DOHH2 (cell line): ENCODE measurements around the gene TM9SF4.

ENCODE experiments used
- H3F3A ChIP-seq: fragments of 200-600 bp; sonication (generic), shearing (Covaris generic); 2 replicates; pipeline ENCODE4 v1.6.0; 2016; ENCODE audit warnings: antibody characterized with exemption, mild to moderate bottlenecking; ENCODE audit not compliant: control insufficient read depth, insufficient read depth
- H3K27ac ChIP-seq: fragments of 200-600 bp; sonication (generic); 2 replicates; pipeline ENCODE4 v1.5.1; 2014; ENCODE audit warnings: low read depth, mild to moderate bottlenecking, low read length, moderate library complexity
- H3K27me3 ChIP-seq: fragments of 200-600 bp; sonication (generic); 2 replicates; pipeline ENCODE4 v1.6.1; 2014; ENCODE audit warnings: mild to moderate bottlenecking, low read length, mixed read lengths; ENCODE audit not compliant: control insufficient read depth
- H3K36me3 ChIP-seq: fragments of 200-600 bp; sonication (generic); 2 replicates; pipeline ENCODE4 v1.6.1; 2014; ENCODE audit warnings: mild to moderate bottlenecking, low read length, moderate library complexity, mixed read lengths; ENCODE audit not compliant: control insufficient read depth
- H3K4me1 ChIP-seq: fragments of 200-600 bp; sonication (generic); 2 replicates; pipeline ENCODE4 v1.6.1; 2014; ENCODE audit warnings: mild to moderate bottlenecking, low read length, mixed read lengths; ENCODE audit not compliant: control insufficient read depth
- H3K4me2 ChIP-seq: fragments of 200-600 bp; sonication (generic); 2 replicates; pipeline ENCODE4 v1.6.0; 2014; ENCODE audit warnings: mild to moderate bottlenecking, low read length, moderate library complexity
- H3K4me3 ChIP-seq: fragments of 200-600 bp; sonication (generic); 2 replicates; pipeline ENCODE4 v1.5.1; 2014; ENCODE audit warnings: mild to moderate bottlenecking, low read length, mixed read lengths
- H3K79me2 ChIP-seq: fragments of 200-600 bp; sonication (generic); 2 replicates; pipeline ENCODE4 v1.6.1; 2014; ENCODE audit warnings: mild to moderate bottlenecking, low read length, mixed read lengths; ENCODE audit not compliant: control insufficient read depth
- H3K9me2 ChIP-seq: fragments of 200-600 bp; sonication (generic); replicated peaks from 2 replicates; pipeline ENCODE4 v1.6.1; 2014; ENCODE audit warnings: mild to moderate bottlenecking, low read length, mixed read lengths; ENCODE audit not compliant: control insufficient read depth
- H3K9me3 ChIP-seq: fragments of 200-600 bp; sonication (generic); 2 replicates; pipeline ENCODE4 v1.6.1; 2014; ENCODE audit warnings: antibody characterized with exemption, low read length, mixed read lengths; ENCODE audit not compliant: control insufficient read depth, insufficient read depth
- H4K20me1 ChIP-seq: fragments of 200-600 bp; sonication (generic); 2 replicates; pipeline ENCODE4 v1.6.0; 2014; ENCODE audit warnings: low read depth, mild to moderate bottlenecking, antibody characterized with exemption, low read length, moderate library complexity; ENCODE audit not compliant: control insufficient read depth, insufficient read depth
- CTCF ChIP-seq: fragments of 200-600 bp; sonication (generic); IDR thresholded peaks from one replicate; pipeline ENCODE4 v1.5.1; 2014; ENCODE audit warnings: antibody characterized with exemption, mild to moderate bottlenecking, low read depth, low read length; ENCODE audit not compliant: poor library complexity, severe bottlenecking
- EZH2phosphoT487 ChIP-seq: fragments of 200-600 bp; sonication (generic); IDR thresholded peaks from 2 replicates; pipeline ENCODE4 v1.6.1; 2017; ENCODE audit warnings: borderline replicate concordance, mild to moderate bottlenecking, antibody characterized with exemption, low read length, moderate library complexity, mixed read lengths

Gene TM9SF4

GRCh38 chr20:32135983-32136515 is 26.5 kb downstream of the TM9SF4 start:
- TF ChIP-seq EZH2phosphoT487 (no peak), CTCF (no peak)
- Histone ChIP-seq H3K27ac (no peak overlapping the region), H3K27me3 (no peaks in the 10 kb centered on the region), H3K36me3 (peaks cover 60% of the 10 kb centered on the region), H3K79me2 (peaks cover 21% of the 10 kb centered on the region), H3F3A (no peaks in the 10 kb centered on the region), H3K4me3 (no peak overlapping the region), H3K4me1 (peaks cover 16% of the 10 kb centered on the region), H3K4me2 (no peak overlapping the region), H3K9me2 (no peaks in the 10 kb centered on the region), H3K9me3 (no peaks in the 10 kb centered on the region), H4K20me1 (no peaks in the 10 kb centered on the region)

GRCh38 chr20:32138921-32139320 is 29.4 kb downstream of the TM9SF4 start:
- no peak for TF ChIP-seq EZH2phosphoT487
- TF ChIP-seq CTCF = no peak
- H4K20me1 ChIP-seq = no peaks in the 10 kb centered on the region

GRCh38 chr20:32139947-32140346 is 30.4 kb downstream of the TM9SF4 start:
- H3K4me3 ChIP-seq = no peak overlapping the region
- H3K36me3 ChIP-seq = peaks cover 86% of the 10 kb centered on the region
- no peaks in the 10 kb centered on the region for H3K9me3 ChIP-seq
- peaks cover 5% of the 10 kb centered on the region; the same call in 1 of the 2 replicates for H3K79me2 ChIP-seq
- H3F3A ChIP-seq = no peaks in the 10 kb centered on the region
- H4K20me1 ChIP-seq = no peaks in the 10 kb centered on the region
- TF ChIP-seq CTCF = no peak
- no peak for TF ChIP-seq EZH2phosphoT487
- no peaks in the 10 kb centered on the region for H3K9me2 ChIP-seq
- no peak overlapping the region for H3K4me2 ChIP-seq
- no peak overlapping the region for H3K27ac ChIP-seq
- H3K4me1 ChIP-seq = peaks cover 16% of the 10 kb centered on the region
- H3K27me3 ChIP-seq = no peaks in the 10 kb centered on the region

More at GRCh38 chr20:32138921-32139320, 29.4 kb downstream of the TM9SF4 start:
- Histone ChIP-seq H3K79me2 (peaks cover 5% of the 10 kb centered on the region; the same call in 1 of the 2 replicates), H3K36me3 (peaks cover 80% of the 10 kb centered on the region), H3K27me3 (no peaks in the 10 kb centered on the region), H3K4me3 (no peak overlapping the region), H3K27ac (no peak overlapping the region), H3F3A (no peaks in the 10 kb centered on the region), H3K9me3 (no peaks in the 10 kb centered on the region), H3K4me2 (no peak overlapping the region), H3K4me1 (peaks cover 16% of the 10 kb centered on the region), H3K9me2 (no peaks in the 10 kb centered on the region)
